Measurements from ENCODE around the gene HBS1L.
A peak's percentile ranks its signal among the peaks of the same experiment; 100 is the strongest.

The HBS1L gene

GRCh38 chr6:135033238-135033637 is 21.4 kb downstream of the HBS1L start:
- DNase-seq (ENCODE audit: low spot score) = no peak

GRCh38 chr6:135030532-135031178 is 24.0 kb downstream of the HBS1L start:
- no peak for DNase-seq (ENCODE audit: low spot score)

- DNase-seq (ENCODE audit: low spot score) = no peak
Observed at GRCh38 chr6:135030056-135030473, 24.6 kb downstream of the HBS1L start.

- DNase-seq (ENCODE audit: low spot score) = no peak
Observed at GRCh38 chr6:135025775-135026174, 28.8 kb downstream of the HBS1L start.

- no peak for DNase-seq (ENCODE audit: low spot score)
Observed at GRCh38 chr6:135025175-135025574, 29.4 kb downstream of the HBS1L start.

GRCh38 chr6:135022050-135022697 is 32.4 kb downstream of the HBS1L start:
- no peak for DNase-seq (ENCODE audit: low spot score)

- DNase-seq (ENCODE audit: low spot score) = no peak
Observed at GRCh38 chr6:135021310-135022049, 33.1 kb downstream of the HBS1L start.

GRCh38 chr6:135018941-135019340 is 35.7 kb downstream of the HBS1L start:
- no peak for DNase-seq (ENCODE audit: low spot score)

- no peak for DNase-seq (ENCODE audit: low spot score)
Observed at GRCh38 chr6:135018052-135018451, 36.6 kb downstream of the HBS1L start.

- DNase-seq (ENCODE audit: low spot score) = no peak
Observed at GRCh38 chr6:135014353-135014832, 40.2 kb downstream of the HBS1L start.

GRCh38 chr6:135013211-135013610 is 41.4 kb downstream of the HBS1L start:
- DNase-seq (ENCODE audit: low spot score) = no peak

- peak; percentile 31 for DNase-seq (ENCODE audit: low spot score)
Observed at GRCh38 chr6:135012764-135013163, 41.9 kb downstream of the HBS1L start.

- no peak for DNase-seq (ENCODE audit: low spot score)
Observed at GRCh38 chr6:135012349-135012748, 42.3 kb downstream of the HBS1L start.

GRCh38 chr6:135008941-135009290 is 45.7 kb downstream of the HBS1L start:
- no peak for DNase-seq (ENCODE audit: low spot score)

- no peak for DNase-seq (ENCODE audit: low spot score)
Observed at GRCh38 chr6:135008072-135008940, 46.3 kb downstream of the HBS1L start.

GRCh38 chr6:135006386-135006914 is 48.2 kb downstream of the HBS1L start:
- DNase-seq (ENCODE audit: low spot score) = no peak

- DNase-seq (ENCODE audit: low spot score) = no peak
Observed at GRCh38 chr6:135004399-135004798, 50.2 kb downstream of the HBS1L start.

- DNase-seq (ENCODE audit: low spot score) = no peak
Observed at GRCh38 chr6:135002974-135003703, 51.5 kb downstream of the HBS1L start.

- DNase-seq (ENCODE audit: low spot score) = peak; percentile 41
Observed at GRCh38 chr6:135002229-135002844, 52.3 kb downstream of the HBS1L start.

GRCh38 chr6:134999107-134999506 is 55.5 kb downstream of the HBS1L start:
- DNase-seq (ENCODE audit: low spot score) = no peak

Data from AG08395 (cell line).